NCI-H2081 treated with DMSO at 0.1 percent for 48 hours (cell line): ENCODE data around the gene MAP4K4.

Experiments used
- DNase-seq: peaks from one replicate; lab custom pipeline; 2025; lab: John Stamatoyannopoulos, UW

Gene MAP4K4

DNA sequence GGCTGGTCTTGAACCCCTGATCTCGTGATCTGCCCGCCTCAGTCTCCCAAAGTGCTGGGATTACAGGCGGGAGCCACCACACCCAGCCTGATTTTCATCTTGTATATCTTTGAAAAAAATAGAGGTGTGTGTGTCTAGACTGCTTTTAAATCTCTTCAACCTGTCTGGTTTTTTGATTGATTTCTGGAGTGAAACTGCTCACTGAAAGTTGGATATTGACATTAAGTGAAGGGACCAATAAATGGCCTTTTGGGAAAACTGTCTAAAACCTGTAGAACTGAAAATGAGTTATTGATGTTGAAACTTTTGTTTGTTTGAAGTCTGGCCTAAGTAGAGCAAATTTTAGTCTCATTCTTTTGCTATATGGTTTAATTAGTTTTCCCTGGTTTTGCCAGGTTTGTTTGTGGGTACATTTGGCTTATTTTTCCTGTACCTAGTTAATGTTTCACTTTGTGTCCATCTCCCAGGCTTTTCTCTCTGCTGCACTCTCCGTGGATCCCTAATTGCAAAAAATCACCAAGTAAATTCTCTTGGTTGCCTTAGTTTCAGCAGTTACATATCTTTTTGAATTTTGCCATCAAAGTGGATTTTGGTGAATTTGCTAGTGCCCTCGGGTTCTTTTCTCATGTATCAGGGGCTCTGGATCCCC lies 144.3 kb downstream of the MAP4K4 start:
- DNase-seq, result no peak

DNA sequence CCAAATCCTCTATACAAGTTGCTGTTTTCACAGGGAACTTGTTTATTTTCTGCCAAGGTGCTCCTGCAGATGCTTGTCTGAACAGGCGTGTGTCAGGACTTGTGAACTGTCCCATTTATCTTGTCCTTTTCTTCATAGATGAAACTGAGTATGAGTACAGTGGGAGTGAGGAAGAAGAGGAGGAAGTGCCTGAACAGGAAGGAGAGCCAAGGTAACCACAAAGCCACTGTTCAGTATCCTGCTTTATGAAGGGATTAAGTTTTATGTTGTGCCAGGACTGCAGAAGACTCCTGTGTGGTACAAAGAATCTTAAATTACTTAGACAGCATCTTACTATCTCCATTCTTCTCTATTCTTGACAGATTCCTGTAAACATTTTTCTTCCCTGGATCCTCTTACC lies 145.0 kb downstream of the MAP4K4 start:
- no peak for DNase-seq

GRCh38 chr2:101843048-101843447 lies 145.5 kb downstream of the MAP4K4 start:
- DNase-seq, result no peak

DNA sequence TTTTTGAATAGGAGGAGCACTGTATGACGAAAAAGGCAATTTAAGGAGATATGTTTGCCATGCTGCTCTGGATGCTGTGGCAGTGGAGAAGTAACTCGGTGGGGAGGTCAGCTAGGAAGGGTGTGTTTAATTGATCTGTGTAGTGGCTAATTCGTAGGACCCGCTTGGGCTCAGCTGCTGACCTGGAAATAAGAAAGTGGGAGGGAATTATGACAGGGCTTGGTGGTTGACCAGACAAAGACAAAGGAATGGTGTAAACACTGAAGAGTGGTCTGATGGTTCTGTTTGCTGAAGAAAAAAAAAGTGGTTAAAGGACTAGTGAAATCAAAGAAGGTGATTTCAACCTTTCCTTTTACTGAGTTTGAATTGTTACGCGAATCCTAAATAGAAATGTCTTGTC lies 146.0 kb downstream of the MAP4K4 start:
- no peak for DNase-seq

- DNase-seq, result no peak
Measured at GRCh38 chr2:101844055-101844635, 146.6 kb downstream of the MAP4K4 start.

GRCh38 chr2:101846973-101847372 lies 149.5 kb downstream of the MAP4K4 start:
- no peak for DNase-seq

GRCh38 chr2:101847661-101848339 lies 150.3 kb downstream of the MAP4K4 start:
- DNase-seq, result no peak

DNA sequence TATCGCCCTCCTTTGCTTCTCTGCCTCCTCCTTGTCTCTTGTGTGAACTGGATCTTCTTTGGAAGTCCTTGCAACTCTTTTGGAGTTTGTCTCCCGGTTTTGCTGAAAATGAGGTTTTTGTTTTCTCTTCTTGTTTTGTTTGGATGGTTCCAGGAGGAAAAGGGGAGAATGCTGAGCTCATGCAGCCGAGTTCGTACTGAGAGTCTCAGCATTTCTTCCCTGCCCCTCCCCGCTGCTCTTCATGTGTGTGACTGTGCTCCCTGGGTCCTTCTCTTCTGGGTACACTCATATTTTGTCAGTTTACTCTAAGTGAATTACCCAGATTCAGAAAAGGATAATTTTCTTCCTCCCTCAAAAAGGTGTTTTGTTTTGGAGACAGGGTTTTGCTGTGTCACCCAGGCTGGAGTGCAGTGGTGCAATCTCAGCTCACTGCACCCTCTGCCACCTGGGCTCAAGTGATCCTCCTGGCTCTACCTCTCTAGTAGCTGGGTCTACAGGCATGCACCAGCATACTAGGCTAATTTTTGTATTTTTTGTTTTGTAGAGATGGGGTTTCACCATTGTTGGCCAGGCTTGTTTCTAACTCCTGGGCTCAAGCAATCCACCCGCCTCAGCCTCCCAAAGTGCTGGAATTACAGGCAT lies 151.4 kb downstream of the MAP4K4 start:
- no peak for DNase-seq

GRCh38 chr2:101850450-101850849 lies 152.9 kb downstream of the MAP4K4 start:
- DNase-seq, result no peak

DNA sequence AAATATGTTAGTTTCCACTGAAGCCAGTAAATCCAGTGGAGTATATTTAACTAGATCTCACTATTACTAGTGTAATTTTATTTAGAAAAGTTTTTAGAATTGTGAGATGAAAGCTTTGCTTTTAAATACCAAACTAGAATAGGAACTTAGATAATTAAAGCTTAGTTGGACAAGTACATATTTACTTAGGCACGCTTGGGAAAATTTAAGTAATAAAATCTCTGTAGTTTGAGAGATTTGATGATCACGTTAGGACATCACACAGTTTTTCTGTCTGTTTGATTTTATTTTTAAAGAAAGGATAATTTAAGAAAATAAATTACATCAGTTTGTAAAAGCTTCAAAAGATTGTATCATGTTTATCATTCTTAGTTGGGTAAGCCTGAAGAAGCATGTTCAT lies 153.5 kb downstream of the MAP4K4 start:
- no peak for DNase-seq

DNA sequence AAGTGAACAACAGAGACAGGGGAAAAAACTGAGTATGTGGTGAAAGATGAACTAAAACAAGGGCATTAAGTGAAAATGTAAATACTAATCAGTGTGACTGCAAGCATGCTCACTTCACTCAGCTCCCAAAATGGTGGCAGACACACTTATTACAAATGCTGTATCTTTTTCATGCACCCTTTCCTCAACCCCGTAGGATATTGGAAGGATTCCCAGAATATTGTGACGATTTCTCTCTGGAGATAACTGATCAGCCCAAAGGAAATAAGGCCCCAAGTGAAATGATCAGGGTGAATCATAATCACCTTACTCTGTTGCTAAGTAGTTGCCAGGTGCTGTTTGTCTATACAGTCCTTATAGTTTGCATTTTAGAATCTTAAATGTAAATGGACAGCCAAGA lies 155.3 kb downstream of the MAP4K4 start:
- no peak for DNase-seq

GRCh38 chr2:101854877-101855276 lies 157.4 kb downstream of the MAP4K4 start:
- no peak for DNase-seq

DNA sequence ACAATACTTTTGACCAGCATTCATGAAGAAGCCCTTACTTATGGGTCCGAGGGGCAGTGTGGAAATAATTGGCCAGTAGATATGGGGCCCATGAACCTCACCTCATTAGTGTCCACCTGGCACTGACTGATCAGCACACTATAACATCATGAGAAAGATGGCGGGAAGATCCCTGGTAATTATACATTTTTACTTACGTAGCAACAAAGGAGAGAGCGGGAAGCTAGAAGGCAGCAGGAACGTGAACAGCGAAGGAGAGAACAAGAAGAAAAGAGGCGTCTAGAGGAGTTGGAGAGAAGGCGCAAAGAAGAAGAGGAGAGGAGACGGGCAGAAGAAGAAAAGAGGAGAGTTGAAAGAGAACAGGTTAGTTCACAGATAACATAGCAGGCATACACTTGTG lies 158.3 kb downstream of the MAP4K4 start:
- DNase-seq, result no peak

DNA sequence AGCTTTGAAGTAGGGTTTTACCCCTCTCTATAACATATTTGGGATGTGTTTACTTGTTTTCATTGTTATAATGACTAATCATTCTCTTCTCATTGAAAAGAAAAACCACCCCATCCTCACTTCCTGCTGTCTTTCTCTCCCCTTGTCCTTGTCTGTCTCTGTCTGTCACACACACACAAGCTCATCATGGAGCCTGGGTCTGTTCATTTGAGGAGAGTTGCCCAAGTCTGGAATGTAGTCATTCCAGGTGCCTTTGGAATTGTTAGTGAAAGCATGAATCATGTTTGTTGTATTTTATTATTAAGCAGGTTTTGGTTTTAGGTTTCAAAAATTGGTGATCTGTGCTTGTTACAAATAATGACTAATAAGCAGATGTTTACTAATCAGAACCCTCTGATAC lies 160.7 kb downstream of the MAP4K4 start:
- no peak for DNase-seq

GRCh38 chr2:101858910-101859309 lies 161.4 kb downstream of the MAP4K4 start:
- no peak for DNase-seq

- DNase-seq, result no peak
Measured at GRCh38 chr2:101859604-101860003, 162.1 kb downstream of the MAP4K4 start.

DNA sequence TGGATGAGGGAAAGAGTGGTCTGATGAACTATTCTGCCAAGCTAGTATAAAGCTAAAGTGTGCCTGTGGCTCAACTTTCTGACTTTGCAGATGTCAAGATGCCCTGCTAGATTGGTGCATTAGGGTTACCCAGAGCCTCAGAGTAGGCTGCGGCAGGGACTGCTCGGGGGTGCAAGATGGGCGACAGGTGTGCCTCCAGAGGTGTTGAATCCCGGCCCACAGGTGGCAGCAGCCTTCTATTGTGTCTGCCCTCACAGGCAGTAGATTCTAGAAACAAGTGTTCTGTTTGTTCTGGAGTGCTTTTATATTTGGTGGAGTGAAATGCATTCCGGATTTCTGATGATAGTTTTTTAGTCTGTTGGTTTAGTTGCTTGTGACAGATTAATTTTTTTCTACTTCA lies 162.7 kb downstream of the MAP4K4 start:
- no peak for DNase-seq

- DNase-seq, result no peak
Measured at GRCh38 chr2:101860782-101861181, 163.3 kb downstream of the MAP4K4 start.

- DNase-seq, result no peak
Measured at GRCh38 chr2:101861382-101861781, 163.9 kb downstream of the MAP4K4 start.

DNA sequence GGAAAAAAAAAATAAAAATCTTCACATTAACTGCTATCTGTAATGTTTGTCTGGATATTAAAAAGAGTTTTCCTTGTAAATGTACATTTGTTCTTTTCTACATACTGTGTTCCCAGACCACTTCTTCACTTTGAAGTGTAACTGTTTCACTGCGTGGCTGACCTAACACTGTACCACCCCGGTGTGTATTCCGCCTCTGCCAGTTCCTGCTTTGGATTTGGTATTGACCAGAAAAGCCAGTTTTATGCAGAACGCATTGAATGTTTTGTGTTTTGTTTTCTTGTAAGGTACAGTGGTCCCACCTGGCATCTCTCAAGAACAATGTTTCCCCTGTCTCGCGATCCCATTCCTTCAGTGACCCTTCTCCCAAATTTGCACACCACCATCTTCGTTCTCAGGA lies 166.0 kb downstream of the MAP4K4 start:
- no peak for DNase-seq

DNA sequence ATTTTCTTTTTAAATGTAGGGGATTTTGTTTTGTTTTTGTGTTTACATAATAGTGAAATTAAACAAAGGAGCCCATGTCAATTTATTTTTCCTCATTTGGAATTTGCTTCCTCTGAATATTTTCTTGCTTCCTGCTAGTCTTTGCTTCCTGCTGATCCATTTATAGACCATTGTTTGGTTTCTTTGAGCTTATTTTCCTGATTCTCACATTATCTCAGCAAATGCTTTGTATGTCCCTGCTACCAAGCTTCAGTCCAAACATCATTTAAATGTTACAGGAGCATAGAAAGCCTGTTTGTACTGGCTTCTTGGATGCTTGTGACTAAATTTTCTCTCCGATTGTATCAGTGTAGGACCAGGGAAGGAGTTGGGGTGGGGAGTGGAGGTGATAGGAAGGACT lies 166.9 kb downstream of the MAP4K4 start:
- DNase-seq, result no peak

DNA sequence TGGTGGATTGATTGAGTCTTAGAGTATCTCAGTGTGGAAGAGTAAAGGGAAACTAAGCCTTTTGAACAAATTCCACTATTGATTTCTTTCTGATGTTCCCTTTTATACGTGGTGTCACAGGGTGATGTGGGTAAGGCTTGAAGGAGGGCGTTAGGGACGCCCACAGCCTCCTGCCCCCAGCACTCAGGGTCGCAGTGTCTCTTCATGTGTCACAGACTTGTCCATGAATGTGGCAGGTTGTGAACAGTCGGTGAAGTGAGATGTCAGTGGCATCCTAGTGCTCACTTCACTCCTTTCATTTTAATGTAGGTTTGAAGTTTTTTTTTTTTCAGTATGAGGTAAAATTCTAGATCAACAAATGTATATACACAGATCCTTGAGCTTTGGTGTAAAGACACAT lies 171.0 kb downstream of the MAP4K4 start:
- no peak for DNase-seq

DNA sequence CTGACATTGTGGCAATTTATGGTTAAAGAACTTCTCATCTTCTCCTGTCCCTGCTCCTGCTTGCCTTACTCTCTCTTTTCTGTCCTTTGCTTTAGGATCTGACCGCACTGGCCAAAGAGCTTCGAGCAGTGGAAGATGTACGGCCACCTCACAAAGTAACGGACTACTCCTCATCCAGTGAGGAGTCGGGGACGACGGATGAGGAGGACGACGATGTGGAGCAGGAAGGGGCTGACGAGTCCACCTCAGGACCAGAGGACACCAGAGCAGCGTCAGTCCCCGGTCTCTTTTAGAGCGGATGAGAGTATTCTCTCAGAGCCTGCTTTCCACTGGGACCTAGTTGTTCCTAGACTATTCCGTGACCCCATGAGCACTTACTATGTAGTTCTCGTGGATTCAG lies 172.0 kb downstream of the MAP4K4 start:
- no peak for DNase-seq
